HepG2 (cell line): ENCODE data around the gene HPS3. TPM values are rescaled to one million over a fixed set of nuclear protein-coding genes. Genes with fewer than 3 reads are reported as not detected.

Experiments
- ATAC-seq: fragments of 200-7000 bp; cut with Tn5 transposase; 3 replicates; pipeline ENCODE4 v1.9.1; 2020; ENCODE audit warnings: mild to moderate bottlenecking, moderate library complexity
- BruUV-seq: library from RNA; stranded (reverse); fragments of 400-500 nt; replicated peaks from 2 replicates; lab custom pipeline; 2021; lab: Mats Ljungman, UMichigan
- CTCF ChIA-PET: fragments of 300-600 bp; formaldehyde crosslinking; extraction: SDS; loops from one replicate; lab custom pipeline; 2021; ENCODE audit warnings: low total read pairs, inconsistent platforms, low intra/inter-chr PET ratio; lab: Yijun Ruan, JAX
- POLR2A ChIA-PET: fragments of 350-600 bp; sonication (Branson Sonifier 250); formaldehyde crosslinking; loops from one replicate; lab custom pipeline; 2020; ENCODE audit warnings: antibody characterized with exemption, inconsistent platforms; lab: Yijun Ruan, JAX
- DNase-seq: peaks from one replicate; pipeline ENCODE4 v3.0.0-alpha.2; 2015; ENCODE audit warnings: low spot score
- FAIRE-seq: peaks from 3 replicates; lab custom pipeline; 2011; peaks lifted over from hg19 to GRCh38; lab: Jason Lieb, UNC
- H2AFZ ChIP-seq: one replicate; pipeline ENCODE4 v1.6.1; 2011; ENCODE audit warnings: low read length, inconsistent platforms
- H3K27ac ChIP-seq: fragments of 300-600 bp; 3 replicates; pipeline ENCODE4 v1.8.0; 2011; ENCODE audit warnings: mixed run types, mild to moderate bottlenecking, mixed read lengths, low read length, inconsistent platforms; ENCODE audit not compliant: insufficient read depth; ENCODE audit errors: extremely low read length
- H3K27me3 ChIP-seq, 2 experiments: fragments of 200-600 bp in 1 of 2; 2 replicates in 1 of 2; 3 replicates in 1 of 2; pipeline versions ENCODE4 v1.6.0 to v1.8.0; 2011; ENCODE audit warnings: low read length in 2 of 2, mild to moderate bottlenecking in 2 of 2, moderate library complexity in 2 of 2, inconsistent platforms in 1 of 2; ENCODE audit not compliant: insufficient read depth in 2 of 2, control insufficient read depth in 1 of 2
- H3K36me3 ChIP-seq, 2 experiments: fragments of 200-600 bp in 1 of 2; replicated peaks in 1 of 2; 2 replicates in 1 of 2; 3 replicates in 1 of 2; pipeline versions ENCODE4 v1.5.1 to v1.8.0; 2011; ENCODE audit warnings: low read length in 2 of 2, inconsistent platforms in 1 of 2; ENCODE audit not compliant: insufficient read depth in 2 of 2, control insufficient read depth in 1 of 2
- H3K4me1 ChIP-seq: 2 replicates; pipeline ENCODE4 v1.5.1; 2012; ENCODE audit warnings: low read length, inconsistent platforms; ENCODE audit not compliant: insufficient read depth
- H3K4me2 ChIP-seq: 2 replicates; pipeline ENCODE4 v1.6.0; 2011; ENCODE audit warnings: low read depth, low read length, inconsistent platforms
- H3K4me3 ChIP-seq, 3 experiments: fragments of 200-600 bp in 1 of 3; sonication (generic), shearing (Covaris generic) in 1 of 3; replicated peaks in 1 of 3; 2 replicates each; pipeline ENCODE4 v1.5.1; 2011 to 2016; ENCODE audit warnings: low read length in 3 of 3, inconsistent platforms in 2 of 3, low read depth in 2 of 3, mild to moderate bottlenecking in 2 of 3, control low read depth in 1 of 3, mixed read lengths in 1 of 3; ENCODE audit not compliant: insufficient read depth in 1 of 3
- H3K79me2 ChIP-seq: one replicate; pipeline ENCODE4 v1.6.1; 2011; ENCODE audit warnings: low read length, inconsistent platforms; ENCODE audit not compliant: insufficient read depth
- H3K9ac ChIP-seq: 2 replicates; pipeline ENCODE4 v1.6.0; 2011; ENCODE audit warnings: mild to moderate bottlenecking, low read depth, low read length, inconsistent platforms; ENCODE audit not compliant: insufficient read depth
- H3K9me3 ChIP-seq: 2 replicates; pipeline ENCODE4 v1.5.1; 2012; ENCODE audit warnings: mild to moderate bottlenecking, low read length
- H4K20me1 ChIP-seq: 2 replicates; pipeline ENCODE4 v1.6.0; 2011; ENCODE audit warnings: inconsistent platforms, mild to moderate bottlenecking, low read length, moderate library complexity; ENCODE audit not compliant: insufficient read depth
- HES4 ChIP-seq: sonication (generic); formaldehyde crosslinking; IDR thresholded peaks from 2 replicates; pipeline ENCODE4 v1.9.0; 2021; ENCODE audit warnings: mild to moderate bottlenecking, missing genetic modification reagents, borderline replicate concordance
- HIVEP1 ChIP-seq: sonication (generic); formaldehyde crosslinking; IDR thresholded peaks from 2 replicates; pipeline ENCODE4 v1.4.0; 2020; ENCODE audit warnings: mild to moderate bottlenecking, missing genetic modification reagents
- HNF4G ChIP-seq, 2 experiments: sonication (generic) in 1 of 2; formaldehyde crosslinking in 1 of 2; IDR thresholded peaks; 2 replicates each; pipeline versions ENCODE4 v1.4.0 to v1.6.1; 2011 to 2020; ENCODE audit warnings: borderline replicate concordance in 2 of 2, low read depth in 2 of 2, mild to moderate bottlenecking in 2 of 2, low read length in 1 of 2, missing genetic modification reagents in 1 of 2, moderate library complexity in 1 of 2
- HOXA5 ChIP-seq: sonication (generic); formaldehyde crosslinking; IDR thresholded peaks from 2 replicates; pipeline ENCODE4 v1.4.0; 2020; ENCODE audit warnings: missing genetic modification reagents
- NFKB2 ChIP-seq: sonication (generic); formaldehyde crosslinking; IDR thresholded peaks from 2 replicates; pipeline ENCODE4 v1.4.0; 2020; ENCODE audit warnings: missing genetic modification reagents, borderline replicate concordance
- REST ChIP-seq, 2 experiments: IDR thresholded peaks; 2 replicates each; pipeline ENCODE4 v1.6.1; 2011 to 2012; ENCODE audit warnings: low read length in 2 of 2, borderline replicate concordance in 1 of 2, low read depth in 1 of 2, mild to moderate bottlenecking in 1 of 2, moderate library complexity in 1 of 2
- SOX6 ChIP-seq, 2 experiments: fragments of 450-650 bp in 1 of 2; sonication (generic) in 1 of 2; formaldehyde crosslinking in 1 of 2; IDR thresholded peaks; 2 replicates each; pipeline versions ENCODE4 v1.4.0 to v1.6.1; 2017 to 2020; ENCODE audit warnings: antibody characterized with exemption in 1 of 2, mild to moderate bottlenecking in 1 of 2, missing genetic modification reagents in 1 of 2
- THAP11 ChIP-seq: IDR thresholded peaks from 2 replicates; pipeline ENCODE4 v1.6.1; 2016; ENCODE audit warnings: missing biosample characterization, missing genetic modification reagents
- TIGD3 ChIP-seq: sonication (generic); formaldehyde crosslinking; IDR thresholded peaks from 2 replicates; pipeline ENCODE4 v1.5.1; 2020; ENCODE audit warnings: mild to moderate bottlenecking, missing genetic modification reagents, borderline replicate concordance
- ZFP82 ChIP-seq: sonication (generic); formaldehyde crosslinking; IDR thresholded peaks from 2 replicates; pipeline ENCODE4 v1.5.1; 2020; ENCODE audit warnings: mild to moderate bottlenecking, missing genetic modification reagents, borderline replicate concordance
- in situ Hi-C: cut with HindIII; loops from 2 replicates; pipeline ENCODE4 v1.10.0; 2017; ENCODE audit warnings: low pct_unique_long_range_greater_than_20kb; ENCODE audit not compliant: extremely low pct_ligation_motif_present
- intact Hi-C: fragments of 100-400 bp; cut with micrococcal nuclease; formaldehyde crosslinking; loops from one replicate; pipeline ENCODE4 v1.10.0; 2022; ENCODE audit not compliant: unreplicated experiment
- polyA plus RNA-seq, 8 experiments: library from polyadenylated mRNA; depleted of rRNA in 3 of 8; stranded (reverse) in 7 of 8; unstranded in 1 of 8; fragments of >200 nt; fragmentation: Illumina TruSeq in 4 of 8; extraction: Trizol in 4 of 8; gene quantifications; 2 replicates each; pipeline versions ENCODE4 v1.2.1 to v1.2.3, GENCODE V29; 2011 to 2016; ENCODE audit warnings: low read depth in 4 of 8, missing spikeins in 1 of 8, mixed read lengths in 1 of 8; ENCODE audit not compliant: insufficient read depth in 1 of 8
- total RNA-seq, 5 experiments: library from RNA; depleted of rRNA; stranded (reverse); fragments of >200 nt; fragmentation: Illumina TruSeq; extraction: Trizol; gene quantifications; 2 replicates each; pipeline ENCODE4 v1.2.3, GENCODE V29; 2016; ENCODE audit warnings: low read depth in 1 of 5

The HPS3 gene
- total and polyA plus RNA-seq, 2 of the 13 experiments (the other 11 are each of a cell fraction or from before 2014, with no cell fraction given) = 9.5 to 18.9 TPM

GRCh38 chr3:149153402-149153801 is 24.0 kb downstream of the HPS3 start:
- no TSS peak for BruUV-seq
- H3K4me2 ChIP-seq = no peak overlapping the region
- ATAC-seq = no peak
- no peak overlapping the region for H3K27ac ChIP-seq
- H3K9ac ChIP-seq = no peak overlapping the region
- in situ Hi-C loops (no loop called here), intact Hi-C loops (no loop called here)
- FAIRE-seq = no peak
- no peaks in the 10 kb centered on the region for H4K20me1 ChIP-seq
- H3K4me1 ChIP-seq = no peaks in the 10 kb centered on the region
- TF ChIP-seq HES4 (no peak), HNF4G (IDR thresholded peaks at IDR 0.05; ENCODE audit: borderline replicate concordance, low read depth, low read length) (no peak), HNF4G (CRISPR knock-in tag; IDR thresholded peaks at IDR 0.05; ENCODE audit: borderline replicate concordance, low read depth) (no peak), HOXA5 (no peak), TIGD3 (CRISPR knock-in tag) (no peak), NFKB2 (CRISPR knock-in tag) (no peak), ZFP82 (CRISPR knock-in tag) (no peak), REST (IDR thresholded peaks at IDR 0.05; ENCODE audit: borderline replicate concordance in 1 of 2, low read depth in 1 of 2, low read length in 2 of 2) (no peak), HIVEP1 (CRISPR knock-in tag) (no peak), THAP11 (CRISPR knock-in tag) (no peak), SOX6 (IDR thresholded peaks at IDR 0.05) (no peak), SOX6 (CRISPR knock-in tag; IDR thresholded peaks at IDR 0.05) (no peak)
- H3K27me3 ChIP-seq = no peaks in the 10 kb centered on the region
- H3K79me2 ChIP-seq = no peaks in the 10 kb centered on the region
- H3K4me3 ChIP-seq = no peak overlapping the region
- no peak overlapping the region for H2AFZ ChIP-seq
- POLR2A ChIA-PET = no interaction called here
- peaks cover 12 to 37% of the 10 kb centered on the region in 2 experiments for H3K36me3 ChIP-seq
- CTCF ChIA-PET = no interaction called here
- no peaks in the 10 kb centered on the region for H3K9me3 ChIP-seq
- no peak for DNase-seq
